Astrocyte (in vitro differentiated cells and primary cell): ENCODE data around the gene TEX101. TPM values are rescaled to one million over a fixed set of nuclear protein-coding genes. Genes with fewer than 3 reads are reported as not detected.

ENCODE experiments used
- DNase-seq: peaks from one replicate; pipeline ENCODE4 v3.0.0-alpha.2; 2010; ENCODE audit warnings: low read depth
- FAIRE-seq: peaks from 2 replicates; lab custom pipeline; 2011; peaks lifted over from hg19 to GRCh38; lab: Jason Lieb, UNC
- H2AFZ ChIP-seq: 2 replicates; pipeline ENCODE4 v1.6.0; 2012; ENCODE audit warnings: low read depth, low read length, inconsistent platforms
- H3K27ac ChIP-seq: 2 replicates; pipeline ENCODE4 v1.5.1; 2011; ENCODE audit warnings: low read depth, low read length, inconsistent platforms
- H3K27me3 ChIP-seq: 2 replicates; pipeline ENCODE4 v1.6.0; 2011; ENCODE audit warnings: low read length, inconsistent platforms; ENCODE audit not compliant: insufficient read depth
- H3K36me3 ChIP-seq: 2 replicates; pipeline ENCODE4 v1.5.1; 2011; ENCODE audit warnings: low read length, inconsistent platforms; ENCODE audit not compliant: insufficient read depth
- H3K4me1 ChIP-seq: 2 replicates; pipeline ENCODE4 v1.5.1; 2011; ENCODE audit warnings: low read length, inconsistent platforms; ENCODE audit not compliant: insufficient read depth
- H3K4me2 ChIP-seq: 2 replicates; pipeline ENCODE4 v1.6.0; 2012; ENCODE audit warnings: low read length, inconsistent platforms
- H3K4me3 ChIP-seq: 2 replicates; pipeline ENCODE4 v1.5.1; 2011; ENCODE audit warnings: low read depth, mild to moderate bottlenecking, low read length, inconsistent platforms; ENCODE audit not compliant: insufficient read depth
- H3K79me2 ChIP-seq: 2 replicates; pipeline ENCODE4 v1.6.0; 2012; ENCODE audit warnings: mild to moderate bottlenecking, low read length, inconsistent platforms; ENCODE audit not compliant: insufficient read depth
- H3K9ac ChIP-seq: 2 replicates; pipeline ENCODE4 v1.6.0; 2012; ENCODE audit warnings: mild to moderate bottlenecking, low read length, inconsistent platforms
- H3K9me3 ChIP-seq: 2 replicates; pipeline ENCODE4 v1.5.1; 2012; ENCODE audit warnings: low read depth, mild to moderate bottlenecking, low read length, inconsistent platforms; ENCODE audit not compliant: insufficient read depth
- H4K20me1 ChIP-seq: 2 replicates; pipeline ENCODE4 v1.6.0; 2012; ENCODE audit warnings: low read length, inconsistent platforms; ENCODE audit not compliant: insufficient read depth
- H3K27ac Mint-ChIP-seq: one replicate; pipeline ENCODE4 v1.8.0; 2021; ENCODE audit warnings: mild to moderate bottlenecking, mixed read lengths; ENCODE audit not compliant: unreplicated experiment
- H3K27me3 Mint-ChIP-seq: one replicate; pipeline ENCODE4 v1.8.0; 2021; ENCODE audit warnings: low read depth, mixed read lengths; ENCODE audit not compliant: unreplicated experiment
- H3K36me3 Mint-ChIP-seq: one replicate; pipeline ENCODE4 v1.8.0; 2021; ENCODE audit warnings: low read depth, mixed read lengths; ENCODE audit not compliant: unreplicated experiment
- H3K4me1 Mint-ChIP-seq: one replicate; pipeline ENCODE4 v1.8.0; 2021; ENCODE audit warnings: low read depth, mixed read lengths; ENCODE audit not compliant: unreplicated experiment
- H3K4me3 Mint-ChIP-seq: one replicate; pipeline ENCODE4 v1.8.0; 2021; ENCODE audit warnings: mild to moderate bottlenecking, moderate library complexity, mixed read lengths; ENCODE audit not compliant: unreplicated experiment
- H3K9me3 Mint-ChIP-seq: one replicate; pipeline ENCODE4 v1.8.0; 2021; ENCODE audit warnings: mild to moderate bottlenecking, mixed read lengths; ENCODE audit not compliant: unreplicated experiment
- CTCF ChIP-seq: IDR thresholded peaks from 2 replicates; pipeline ENCODE4 v1.5.1; 2011; ENCODE audit warnings: low read depth, mild to moderate bottlenecking, inconsistent platforms, low read length, moderate library complexity; ENCODE audit not compliant: insufficient read depth
- EZH2 ChIP-seq: IDR thresholded peaks from 2 replicates; pipeline ENCODE4 v1.6.1; 2012; ENCODE audit warnings: mild to moderate bottlenecking, low read length, inconsistent platforms; ENCODE audit not compliant: insufficient read depth
- total RNA-seq: library from RNA; stranded (reverse); gene quantifications from 2 replicates; pipeline ENCODE4 v1.2.1, GENCODE V29; 2021

The TEX101 gene
- total RNA-seq, 1 donor from 2014 or later = not detected

GRCh38 chr19:43437712-43438111, 23.0 kb downstream of the TEX101 start:
- Histone ChIP-seq H4K20me1 (no peaks in the 10 kb centered on the region), H3K4me1 (no peaks in the 10 kb centered on the region), H3K27me3 (no peaks in the 10 kb centered on the region), H3K27ac (no peak overlapping the region), H3K4me3 (no peak overlapping the region), H3K4me2 (no peak overlapping the region), H3K9me3 (no peaks in the 10 kb centered on the region), H3K36me3 (no peaks in the 10 kb centered on the region), H3K79me2 (no peaks in the 10 kb centered on the region), H2AFZ (no peak overlapping the region), H3K9ac (no peak overlapping the region)
- no peaks in the 10 kb centered on the region for H3K4me1 Mint-ChIP-seq
- peaks cover 12% of the 10 kb centered on the region for H3K27me3 Mint-ChIP-seq
- no peaks in the 10 kb centered on the region for H3K36me3 Mint-ChIP-seq
- no peak overlapping the region for H3K27ac Mint-ChIP-seq
- TF ChIP-seq CTCF = no peak
- no peak for TF ChIP-seq EZH2
- H3K9me3 Mint-ChIP-seq = no peaks in the 10 kb centered on the region
- FAIRE-seq (no peak), DNase-seq (no peak)
- no peak overlapping the region for H3K4me3 Mint-ChIP-seq

- Mint-ChIP-seq H3K9me3 (no peaks in the 10 kb centered on the region), H3K4me3 (no peak overlapping the region), H3K27ac (no peak overlapping the region), H3K4me1 (no peaks in the 10 kb centered on the region), H3K27me3 (peaks cover 12% of the 10 kb centered on the region), H3K36me3 (no peaks in the 10 kb centered on the region)
- TF ChIP-seq CTCF (no peak), EZH2 (no peak)
- FAIRE-seq (no peak), DNase-seq (peak; percentile 50)
- Histone ChIP-seq H3K27me3 (no peaks in the 10 kb centered on the region), H3K36me3 (no peaks in the 10 kb centered on the region), H3K4me3 (no peak overlapping the region), H3K4me1 (no peaks in the 10 kb centered on the region), H3K79me2 (no peaks in the 10 kb centered on the region), H4K20me1 (no peaks in the 10 kb centered on the region), H3K9ac (no peak overlapping the region), H3K27ac (no peak overlapping the region), H2AFZ (no peak overlapping the region), H3K9me3 (no peaks in the 10 kb centered on the region), H3K4me2 (no peak overlapping the region)
Measured at GRCh38 chr19:43438291-43439031, 23.8 kb downstream of the TEX101 start.

- H3K36me3 ChIP-seq = no peaks in the 10 kb centered on the region
- no peak overlapping the region for H3K9ac ChIP-seq
- Mint-ChIP-seq H3K4me1 (no peaks in the 10 kb centered on the region), H3K36me3 (no peaks in the 10 kb centered on the region), H3K27me3 (peaks cover 12% of the 10 kb centered on the region), H3K4me3 (no peak overlapping the region), H3K27ac (no peak overlapping the region), H3K9me3 (no peaks in the 10 kb centered on the region)
- no peaks in the 10 kb centered on the region for H3K4me1 ChIP-seq
- H3K4me2 ChIP-seq = no peak overlapping the region
- no peak overlapping the region for H3K4me3 ChIP-seq
- H3K9me3 ChIP-seq = no peaks in the 10 kb centered on the region
- TF ChIP-seq EZH2 (no peak), CTCF (no peak)
- no peak overlapping the region for H3K27ac ChIP-seq
- no peaks in the 10 kb centered on the region for H4K20me1 ChIP-seq
- H3K27me3 ChIP-seq = no peaks in the 10 kb centered on the region
- FAIRE-seq = no peak
- peak; percentile 16 for DNase-seq
- H3K79me2 ChIP-seq = no peaks in the 10 kb centered on the region
- no peak overlapping the region for H2AFZ ChIP-seq
Measured at GRCh38 chr19:43439032-43439708, 24.5 kb downstream of the TEX101 start.
